Stimulated activated CD4-positive, alpha-beta T cell treated with anti-CD3 and anti-CD28 coated beads, Interleukin-1b, Interleukin-23, amount 100 ng/mL, for 48 hours (primary cell): ENCODE measurements around the gene COPS7A.

Experiments
- DNase-seq: peaks from one replicate; pipeline ENCODE4 v3.0.0-alpha.2; 2020

The COPS7A gene

GRCh38 chr12:6723607-6724408, at the start of gene COPS7A:
Gene COPS7A, plus strand, starts transcription at chr12:6724046. Its CDS starts 611 bp downstream, at chr12:6724657.
- DNase-seq = peak; percentile 98

GRCh38 chr12:6676962-6677361, 46.9 kb upstream of the COPS7A start:
- no peak for DNase-seq

GRCh38 chr12:6684609-6685008, 39.2 kb upstream of the COPS7A start:
- peak; percentile 50 for DNase-seq

GRCh38 chr12:6685814-6686213, 38.0 kb upstream of the COPS7A start:
- no peak for DNase-seq

- peak; percentile 33 for DNase-seq
Measured at GRCh38 chr12:6688543-6688998, 35.3 kb upstream of the COPS7A start.

- DNase-seq = peak; percentile 96
Measured at GRCh38 chr12:6688999-6689882, 34.6 kb upstream of the COPS7A start, which contains the start of gene ZNF384. Gene ZNF384, minus strand, starts transcription at chr12:6689375. Its CDS starts 9,855 bp downstream, at chr12:6679520.

GRCh38 chr12:6691473-6691872, 32.4 kb upstream of the COPS7A start:
- no peak for DNase-seq

GRCh38 chr12:6692888-6693287, 31.0 kb upstream of the COPS7A start:
- no peak for DNase-seq

GRCh38 chr12:6693832-6694355, 30.0 kb upstream of the COPS7A start:
- no peak for DNase-seq

- DNase-seq = no peak
Measured at GRCh38 chr12:6694701-6695100, 29.1 kb upstream of the COPS7A start.

GRCh38 chr12:6695313-6696045, 28.4 kb upstream of the COPS7A start:
- DNase-seq = no peak

GRCh38 chr12:6696690-6697583, 26.9 kb upstream of the COPS7A start:
- DNase-seq = no peak

GRCh38 chr12:6697584-6698351, 26.1 kb upstream of the COPS7A start:
- DNase-seq = no peak

GRCh38 chr12:6698352-6699046, 25.3 kb upstream of the COPS7A start:
- no peak for DNase-seq

- no peak for DNase-seq
Measured at GRCh38 chr12:6699259-6699988, 24.4 kb upstream of the COPS7A start.

GRCh38 chr12:6699989-6700645, 23.7 kb upstream of the COPS7A start:
- DNase-seq = no peak

- DNase-seq = peak; percentile 42
Measured at GRCh38 chr12:6700646-6701051, 23.2 kb upstream of the COPS7A start, which contains the start of gene PIANP. Gene PIANP, minus strand, starts transcription at chr12:6700815. Its CDS starts 2,754 bp downstream, at chr12:6698061.

GRCh38 chr12:6701078-6701768, 22.6 kb upstream of the COPS7A start:
- no peak for DNase-seq
